HL-60 (cell line): ENCODE data around the gene ESPN.

Source experiments
- DNase-seq, 2 experiments: peaks; one replicate each; pipeline ENCODE4 v3.0.0-alpha.2; 2010 to 2020; ENCODE audit warnings: low read depth in 1 of 2, low spot score in 1 of 2
- H3K27ac ChIP-seq: fragments of 250-450 bp; sonication (Bioruptor Pico); replicated peaks from 2 replicates; pipeline ENCODE4 v1.5.1; 2020; ENCODE audit warnings: mild to moderate bottlenecking, moderate library complexity
- H3K27me3 ChIP-seq: fragments of 250-450 bp; sonication (Bioruptor Pico); 2 replicates; pipeline ENCODE4 v1.5.1; 2021; ENCODE audit warnings: mild to moderate bottlenecking, moderate library complexity; ENCODE audit not compliant: insufficient read depth, poor library complexity, severe bottlenecking
- H3K4me3 ChIP-seq: replicated peaks from 2 replicates; pipeline ENCODE4 v1.5.1; 2011; ENCODE audit warnings: mild to moderate bottlenecking, control low read depth, low read length; ENCODE audit not compliant: insufficient read depth
- GABPA ChIP-seq: IDR thresholded peaks from 2 replicates; pipeline ENCODE4 v1.6.1; 2012; ENCODE audit warnings: low read depth
- POLR2AphosphoS5 ChIP-seq: IDR thresholded peaks from 2 replicates; pipeline ENCODE4 v1.6.1; 2012; ENCODE audit warnings: low read depth
- SPI1 ChIP-seq: IDR thresholded peaks from 2 replicates; pipeline ENCODE4 v1.6.1; 2012; ENCODE audit warnings: low read depth, mild to moderate bottlenecking, borderline replicate concordance
- TF ChIP-seq, protein P1 (sequence below): IDR thresholded peaks from one replicate; pipeline ENCODE4 v1.5.1; 2011; ENCODE audit warnings: low read length, control low read depth, inconsistent platforms; ENCODE audit not compliant: insufficient read depth
- TF ChIP-seq, protein P2 (sequence below): IDR thresholded peaks from 2 replicates; pipeline ENCODE4 v1.6.1; 2012; ENCODE audit warnings: low read depth; ENCODE audit not compliant: insufficient replicate concordance

Gene ESPN

DNA sequence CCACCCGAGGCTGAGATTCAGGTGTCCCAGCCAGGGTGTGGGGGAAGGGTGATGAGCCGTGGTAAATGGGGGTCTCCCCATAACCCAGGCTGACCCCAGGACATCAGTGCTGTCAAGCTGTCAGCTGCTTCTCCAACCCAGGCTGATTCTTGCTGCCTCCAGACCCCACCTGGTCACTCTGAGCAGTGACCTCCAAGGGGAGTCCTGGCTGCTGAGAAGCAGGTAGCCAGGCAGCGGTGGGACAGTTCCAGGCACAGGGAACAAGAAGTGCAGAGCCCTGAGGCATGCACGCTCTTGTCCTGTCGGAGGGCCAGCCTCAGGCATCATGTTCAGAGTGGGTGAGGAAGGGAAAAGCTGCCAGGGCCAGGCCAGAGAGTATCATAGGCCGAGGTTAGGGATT lies 1.1 kb downstream of the ESPN start:
- no peak for TF ChIP-seq POLR2AphosphoS5
- TF ChIP-seq, protein P1, sequence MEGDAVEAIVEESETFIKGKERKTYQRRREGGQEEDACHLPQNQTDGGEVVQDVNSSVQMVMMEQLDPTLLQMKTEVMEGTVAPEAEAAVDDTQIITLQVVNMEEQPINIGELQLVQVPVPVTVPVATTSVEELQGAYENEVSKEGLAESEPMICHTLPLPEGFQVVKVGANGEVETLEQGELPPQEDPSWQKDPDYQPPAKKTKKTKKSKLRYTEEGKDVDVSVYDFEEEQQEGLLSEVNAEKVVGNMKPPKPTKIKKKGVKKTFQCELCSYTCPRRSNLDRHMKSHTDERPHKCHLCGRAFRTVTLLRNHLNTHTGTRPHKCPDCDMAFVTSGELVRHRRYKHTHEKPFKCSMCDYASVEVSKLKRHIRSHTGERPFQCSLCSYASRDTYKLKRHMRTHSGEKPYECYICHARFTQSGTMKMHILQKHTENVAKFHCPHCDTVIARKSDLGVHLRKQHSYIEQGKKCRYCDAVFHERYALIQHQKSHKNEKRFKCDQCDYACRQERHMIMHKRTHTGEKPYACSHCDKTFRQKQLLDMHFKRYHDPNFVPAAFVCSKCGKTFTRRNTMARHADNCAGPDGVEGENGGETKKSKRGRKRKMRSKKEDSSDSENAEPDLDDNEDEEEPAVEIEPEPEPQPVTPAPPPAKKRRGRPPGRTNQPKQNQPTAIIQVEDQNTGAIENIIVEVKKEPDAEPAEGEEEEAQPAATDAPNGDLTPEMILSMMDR, result no peak
- TF ChIP-seq, protein P2, sequence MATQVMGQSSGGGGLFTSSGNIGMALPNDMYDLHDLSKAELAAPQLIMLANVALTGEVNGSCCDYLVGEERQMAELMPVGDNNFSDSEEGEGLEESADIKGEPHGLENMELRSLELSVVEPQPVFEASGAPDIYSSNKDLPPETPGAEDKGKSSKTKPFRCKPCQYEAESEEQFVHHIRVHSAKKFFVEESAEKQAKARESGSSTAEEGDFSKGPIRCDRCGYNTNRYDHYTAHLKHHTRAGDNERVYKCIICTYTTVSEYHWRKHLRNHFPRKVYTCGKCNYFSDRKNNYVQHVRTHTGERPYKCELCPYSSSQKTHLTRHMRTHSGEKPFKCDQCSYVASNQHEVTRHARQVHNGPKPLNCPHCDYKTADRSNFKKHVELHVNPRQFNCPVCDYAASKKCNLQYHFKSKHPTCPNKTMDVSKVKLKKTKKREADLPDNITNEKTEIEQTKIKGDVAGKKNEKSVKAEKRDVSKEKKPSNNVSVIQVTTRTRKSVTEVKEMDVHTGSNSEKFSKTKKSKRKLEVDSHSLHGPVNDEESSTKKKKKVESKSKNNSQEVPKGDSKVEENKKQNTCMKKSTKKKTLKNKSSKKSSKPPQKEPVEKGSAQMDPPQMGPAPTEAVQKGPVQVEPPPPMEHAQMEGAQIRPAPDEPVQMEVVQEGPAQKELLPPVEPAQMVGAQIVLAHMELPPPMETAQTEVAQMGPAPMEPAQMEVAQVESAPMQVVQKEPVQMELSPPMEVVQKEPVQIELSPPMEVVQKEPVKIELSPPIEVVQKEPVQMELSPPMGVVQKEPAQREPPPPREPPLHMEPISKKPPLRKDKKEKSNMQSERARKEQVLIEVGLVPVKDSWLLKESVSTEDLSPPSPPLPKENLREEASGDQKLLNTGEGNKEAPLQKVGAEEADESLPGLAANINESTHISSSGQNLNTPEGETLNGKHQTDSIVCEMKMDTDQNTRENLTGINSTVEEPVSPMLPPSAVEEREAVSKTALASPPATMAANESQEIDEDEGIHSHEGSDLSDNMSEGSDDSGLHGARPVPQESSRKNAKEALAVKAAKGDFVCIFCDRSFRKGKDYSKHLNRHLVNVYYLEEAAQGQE, result no peak
- TF ChIP-seq SPI1, result no peak
- no peak for TF ChIP-seq GABPA
- no peak overlapping the region for H3K4me3 ChIP-seq
- H3K27me3 ChIP-seq, result peaks cover 70% of the 10 kb centered on the region
- DNase-seq, result no peak
- H3K27ac ChIP-seq, result no peak overlapping the region

DNA sequence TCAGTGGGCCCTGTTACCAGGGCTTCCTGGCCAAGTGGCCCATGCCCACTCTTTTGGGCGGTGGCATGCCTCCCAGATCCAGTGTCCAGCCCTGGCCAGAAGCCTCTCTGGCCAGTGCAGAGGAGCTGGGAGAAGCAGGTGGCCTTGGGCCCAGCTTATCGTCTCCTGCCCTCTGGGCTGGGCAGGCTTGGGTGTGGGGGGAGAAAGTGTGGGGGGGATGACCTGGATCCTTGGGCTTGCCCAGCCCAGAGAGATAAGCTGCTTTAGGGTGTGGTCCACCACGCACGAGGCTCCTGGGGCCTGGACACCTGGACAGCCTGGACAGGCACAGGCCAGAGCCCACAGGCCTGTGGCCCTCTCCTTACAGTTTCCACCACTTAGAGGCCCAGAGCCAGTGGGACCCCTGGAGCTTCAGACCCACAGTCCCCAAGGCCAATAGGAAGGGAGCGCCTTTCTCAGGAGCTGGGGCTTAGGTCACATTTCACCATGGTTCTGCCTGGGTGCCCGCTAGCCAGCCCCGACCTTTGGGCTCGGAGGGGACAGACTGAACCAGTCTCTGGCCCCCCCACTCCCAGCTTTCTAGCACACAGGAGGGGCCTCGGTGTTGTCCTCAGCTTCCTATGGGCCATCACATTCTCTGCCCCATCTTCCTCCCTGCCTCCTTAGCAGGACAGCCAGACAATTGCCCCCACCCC lies 1.8 kb downstream of the ESPN start:
- TF ChIP-seq, protein P1, result no peak
- no peak for TF ChIP-seq GABPA
- no peak for TF ChIP-seq POLR2AphosphoS5
- TF ChIP-seq, protein P2, result no peak
- no peak for TF ChIP-seq SPI1
- no peak for DNase-seq
- peaks cover 65% of the 10 kb centered on the region for H3K27me3 ChIP-seq
- no peak overlapping the region for H3K4me3 ChIP-seq
- no peak overlapping the region for H3K27ac ChIP-seq

DNA sequence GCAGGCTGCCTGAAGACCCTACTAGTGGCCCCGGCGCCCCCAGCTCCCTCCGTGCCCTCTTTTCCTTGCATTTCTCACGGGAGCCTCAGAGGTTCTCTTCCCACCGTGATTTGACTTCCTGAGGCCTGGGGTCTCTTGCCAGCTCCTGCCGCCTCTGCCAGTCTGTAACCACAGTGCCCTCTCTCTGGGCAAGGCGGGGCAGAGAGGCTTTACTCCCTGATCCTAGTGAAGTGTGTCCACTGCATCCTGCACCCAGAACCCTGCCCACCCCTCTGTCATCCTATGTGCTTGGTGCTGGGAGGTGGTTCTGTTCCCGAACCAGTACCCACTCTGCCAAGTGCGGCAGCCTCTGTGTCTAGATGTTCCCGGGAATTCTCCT lies 2.4 kb downstream of the ESPN start:
- Histone ChIP-seq H3K27ac (no peak overlapping the region), H3K4me3 (no peak overlapping the region), H3K27me3 (peaks cover 59% of the 10 kb centered on the region)
- TF ChIP-seq, protein P2, result no peak
- TF ChIP-seq, protein P1, result no peak
- TF ChIP-seq SPI1 (no peak), POLR2AphosphoS5 (no peak), GABPA (no peak)
- no peak for DNase-seq
